ENCODE data around the gene HSPA5.
A peak's percentile ranks its signal among the peaks of the same experiment; 100 is the strongest.

HSPA5 gene

DNA sequence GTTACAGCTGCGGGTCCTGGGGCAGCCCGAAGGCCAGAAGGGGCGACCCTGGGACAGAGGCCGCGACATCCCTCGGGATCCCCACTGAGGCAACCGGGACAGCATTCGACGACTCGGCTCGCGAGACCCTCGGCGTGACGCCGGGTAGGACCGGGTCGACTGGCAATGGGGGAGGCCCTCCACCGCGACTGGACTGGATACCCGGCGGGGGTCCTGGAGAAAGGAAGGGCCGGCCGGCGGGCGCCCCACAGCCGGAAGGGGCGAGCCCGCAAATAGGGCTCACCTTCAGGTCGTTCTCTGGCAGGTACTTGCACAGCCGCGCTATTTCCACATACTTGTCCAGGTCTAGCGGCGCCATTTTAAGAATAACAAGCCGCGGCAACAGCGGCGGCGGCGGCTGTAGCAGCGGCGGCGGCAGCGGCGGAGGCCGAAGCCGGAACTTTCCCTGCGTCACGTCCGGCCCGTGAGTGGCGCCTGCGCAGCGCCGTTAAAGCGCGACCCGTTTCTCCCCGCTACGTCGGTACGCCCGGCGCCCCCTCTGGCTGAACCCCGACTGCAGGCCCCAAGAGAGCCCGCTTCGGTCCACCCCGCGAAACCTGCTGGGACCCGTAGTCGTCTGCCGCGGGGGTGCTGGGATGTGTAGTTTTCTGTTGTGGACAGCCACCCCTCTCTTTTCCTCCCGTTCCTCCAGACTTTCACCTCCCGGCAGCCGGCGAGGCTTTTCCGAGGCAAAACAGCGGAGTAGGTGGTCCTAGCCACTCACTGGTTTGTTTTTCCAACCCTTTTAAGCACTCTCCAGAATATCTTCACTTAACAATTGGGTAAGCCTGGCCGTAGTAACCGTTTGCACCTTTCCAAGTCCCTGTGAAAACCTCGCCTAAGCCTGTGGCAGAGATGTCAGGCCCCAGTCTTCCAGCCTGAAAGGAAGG is 51.5 kb downstream of the HSPA5 start, which contains the start of gene PPP6C:
Gene PPP6C, minus strand, starts transcription at position 443 of the 929 bp plus-strand sequence. Its CDS starts 85 bp downstream, at position 358.
- DNase-seq = peak; percentile 87 to 97

DNA sequence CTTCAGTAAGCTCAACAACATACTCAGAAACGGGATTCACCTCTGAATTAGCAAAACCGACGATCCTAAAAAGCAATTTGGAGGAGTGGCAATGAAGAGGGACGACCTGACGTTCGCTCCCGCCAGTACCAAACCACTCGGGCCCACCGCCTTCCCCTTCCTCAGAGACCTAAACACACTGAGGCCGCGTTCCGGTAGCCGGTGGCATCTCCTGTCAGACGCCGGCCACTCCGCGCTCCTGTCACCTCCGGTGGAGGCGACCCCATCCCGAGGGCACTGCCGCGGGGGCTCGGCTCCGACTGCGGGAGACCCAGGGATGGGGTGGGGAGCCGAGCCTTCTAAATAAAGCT is 52.2 kb downstream of the HSPA5 start:
- no peak for DNase-seq
